ENCODE data around the gene CDC73. TPM values are rescaled to one million over a fixed set of nuclear protein-coding genes. Genes with fewer than 3 reads are reported as not detected.

CDC73 gene
- total and polyA plus RNA-seq, 2 of the 13 experiments (the other 11 are each of a cell fraction or from before 2014, with no cell fraction given), result 20.2 to 26.3 TPM

DNA sequence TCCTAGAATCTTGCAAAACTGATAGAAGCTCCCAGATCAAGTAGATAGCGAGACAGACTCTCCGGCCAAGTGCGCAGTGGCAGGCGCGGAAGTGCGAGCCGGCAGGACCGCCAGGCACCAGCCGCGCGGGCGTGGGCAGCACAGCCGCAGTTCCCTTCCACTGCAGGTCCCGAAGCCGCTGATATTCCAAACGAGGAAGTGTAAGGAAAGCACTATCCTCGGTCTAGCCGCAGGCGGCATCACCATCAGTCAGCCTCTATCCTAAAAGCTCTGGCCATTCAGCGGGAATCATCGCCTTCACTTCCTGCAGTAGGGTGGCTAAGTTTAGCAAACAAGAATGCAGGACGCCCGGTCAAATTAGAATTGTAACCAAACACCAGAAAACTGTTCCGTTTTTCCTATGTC lies 17.3 kb upstream of the CDC73 start (continued):
- TF ChIP-seq MTA3 (CRISPR knock-in tag; IDR thresholded peaks at IDR 0.05) (no peak), ZNF292 (CRISPR knock-in tag; IDR thresholded peaks at IDR 0.05; ENCODE audit: borderline replicate concordance, low read depth) (no peak), HDAC2 (CRISPR knock-in tag; IDR thresholded peaks at IDR 0.05) (0 out of 2 replicates have a peak, but pooled peaks have one; percentile 5), ZNF878 (CRISPR knock-in tag; IDR thresholded peaks at IDR 0.05) (no peak), KLF12 (CRISPR knock-in tag; IDR thresholded peaks at IDR 0.05; ENCODE audit: borderline replicate concordance) (no peak), ZNF589 (CRISPR knock-in tag; conservative IDR thresholded peaks at IDR 0.05) (no peak), ZNF282 (IDR thresholded peaks at IDR 0.05; ENCODE audit: partially characterized antibody) (no peak), SRF (IDR thresholded peaks at IDR 0.05; ENCODE audit: low read depth, low read length) (no peak), ZNF772 (CRISPR knock-in tag; IDR thresholded peaks at IDR 0.05) (no peak), SP2 (CRISPR knock-in tag; IDR thresholded peaks at IDR 0.05) (no peak), TRIM24 (CRISPR knock-in tag; IDR thresholded peaks at IDR 0.05) (no peak), MYNN (CRISPR knock-in tag; IDR thresholded peaks at IDR 0.05; ENCODE audit: low read depth) (no peak), ZNF670 (CRISPR knock-in tag; IDR thresholded peaks at IDR 0.05; ENCODE audit: borderline replicate concordance) (no peak), KLF15 (CRISPR knock-in tag; IDR thresholded peaks at IDR 0.05; ENCODE audit: borderline replicate concordance) (no peak), TCF7 (IDR thresholded peaks at IDR 0.05; ENCODE audit: low read depth) (no peak), JUND (CRISPR knock-in tag; IDR thresholded peaks at IDR 0.05) (no peak), KAT2B (IDR thresholded peaks at IDR 0.05; ENCODE audit: borderline replicate concordance, low read depth, low read length) (no peak), ATF7-NPFF (CRISPR knock-in tag; IDR thresholded peaks at IDR 0.05; ENCODE audit: low read depth) (no peak), PHF21A (CRISPR knock-in tag; IDR thresholded peaks at IDR 0.05) (no peak), MAF1 (CRISPR knock-in tag; IDR thresholded peaks at IDR 0.05; ENCODE audit: borderline replicate concordance) (no peak), ZNF253 (CRISPR knock-in tag; IDR thresholded peaks at IDR 0.05; ENCODE audit: borderline replicate concordance) (no peak), CHCHD3 (CRISPR knock-in tag; IDR thresholded peaks at IDR 0.05) (no peak), TBX2 (CRISPR knock-in tag; IDR thresholded peaks at IDR 0.05; ENCODE audit: borderline replicate concordance) (no peak), ZSCAN22 (CRISPR knock-in tag; IDR thresholded peaks at IDR 0.05) (no peak)
- TF ChIP-seq, protein P1, sequence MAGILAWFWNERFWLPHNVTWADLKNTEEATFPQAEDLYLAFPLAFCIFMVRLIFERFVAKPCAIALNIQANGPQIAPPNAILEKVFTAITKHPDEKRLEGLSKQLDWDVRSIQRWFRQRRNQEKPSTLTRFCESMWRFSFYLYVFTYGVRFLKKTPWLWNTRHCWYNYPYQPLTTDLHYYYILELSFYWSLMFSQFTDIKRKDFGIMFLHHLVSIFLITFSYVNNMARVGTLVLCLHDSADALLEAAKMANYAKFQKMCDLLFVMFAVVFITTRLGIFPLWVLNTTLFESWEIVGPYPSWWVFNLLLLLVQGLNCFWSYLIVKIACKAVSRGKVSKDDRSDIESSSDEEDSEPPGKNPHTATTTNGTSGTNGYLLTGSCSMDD (CRISPR knock-in tag; IDR thresholded peaks at IDR 0.05), result no peak
- TF ChIP-seq, protein P2, sequence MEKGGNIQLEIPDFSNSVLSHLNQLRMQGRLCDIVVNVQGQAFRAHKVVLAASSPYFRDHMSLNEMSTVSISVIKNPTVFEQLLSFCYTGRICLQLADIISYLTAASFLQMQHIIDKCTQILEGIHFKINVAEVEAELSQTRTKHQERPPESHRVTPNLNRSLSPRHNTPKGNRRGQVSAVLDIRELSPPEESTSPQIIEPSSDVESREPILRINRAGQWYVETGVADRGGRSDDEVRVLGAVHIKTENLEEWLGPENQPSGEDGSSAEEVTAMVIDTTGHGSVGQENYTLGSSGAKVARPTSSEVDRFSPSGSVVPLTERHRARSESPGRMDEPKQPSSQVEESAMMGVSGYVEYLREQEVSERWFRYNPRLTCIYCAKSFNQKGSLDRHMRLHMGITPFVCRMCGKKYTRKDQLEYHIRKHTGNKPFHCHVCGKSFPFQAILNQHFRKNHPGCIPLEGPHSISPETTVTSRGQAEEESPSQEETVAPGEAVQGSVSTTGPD (CRISPR knock-in tag; IDR thresholded peaks at IDR 0.05), result no peak
- TF ChIP-seq, protein P3, sequence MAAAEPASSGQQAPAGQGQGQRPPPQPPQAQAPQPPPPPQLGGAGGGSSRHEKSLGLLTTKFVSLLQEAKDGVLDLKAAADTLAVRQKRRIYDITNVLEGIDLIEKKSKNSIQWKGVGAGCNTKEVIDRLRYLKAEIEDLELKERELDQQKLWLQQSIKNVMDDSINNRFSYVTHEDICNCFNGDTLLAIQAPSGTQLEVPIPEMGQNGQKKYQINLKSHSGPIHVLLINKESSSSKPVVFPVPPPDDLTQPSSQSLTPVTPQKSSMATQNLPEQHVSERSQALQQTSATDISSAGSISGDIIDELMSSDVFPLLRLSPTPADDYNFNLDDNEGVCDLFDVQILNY (CRISPR knock-in tag; conservative IDR thresholded peaks at IDR 0.05), result no peak
- TF ChIP-seq, protein P4, sequence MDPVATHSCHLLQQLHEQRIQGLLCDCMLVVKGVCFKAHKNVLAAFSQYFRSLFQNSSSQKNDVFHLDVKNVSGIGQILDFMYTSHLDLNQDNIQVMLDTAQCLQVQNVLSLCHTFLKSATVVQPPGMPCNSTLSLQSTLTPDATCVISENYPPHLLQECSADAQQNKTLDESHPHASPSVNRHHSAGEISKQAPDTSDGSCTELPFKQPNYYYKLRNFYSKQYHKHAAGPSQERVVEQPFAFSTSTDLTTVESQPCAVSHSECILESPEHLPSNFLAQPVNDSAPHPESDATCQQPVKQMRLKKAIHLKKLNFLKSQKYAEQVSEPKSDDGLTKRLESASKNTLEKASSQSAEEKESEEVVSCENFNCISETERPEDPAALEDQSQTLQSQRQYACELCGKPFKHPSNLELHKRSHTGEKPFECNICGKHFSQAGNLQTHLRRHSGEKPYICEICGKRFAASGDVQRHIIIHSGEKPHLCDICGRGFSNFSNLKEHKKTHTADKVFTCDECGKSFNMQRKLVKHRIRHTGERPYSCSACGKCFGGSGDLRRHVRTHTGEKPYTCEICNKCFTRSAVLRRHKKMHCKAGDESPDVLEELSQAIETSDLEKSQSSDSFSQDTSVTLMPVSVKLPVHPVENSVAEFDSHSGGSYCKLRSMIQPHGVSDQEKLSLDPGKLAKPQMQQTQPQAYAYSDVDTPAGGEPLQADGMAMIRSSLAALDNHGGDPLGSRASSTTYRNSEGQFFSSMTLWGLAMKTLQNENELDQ (CRISPR knock-in tag; IDR thresholded peaks at IDR 0.05; ENCODE audit: borderline replicate concordance), result no peak

Measured in HepG2 (cell line).